Sigmoid colon (tissue), 7 donors: ENCODE results near the gene OMG. TPM values are rescaled to one million over a fixed set of nuclear protein-coding genes. Genes with fewer than 3 reads are reported as not detected.

Source experiments
- DNase-seq: peaks from one replicate; pipeline ENCODE4 v3.0.0-alpha.2; 2019
- H3K27ac ChIP-seq, 4 donors: fragments of 200-600 bp; sonication (generic); one replicate each; pipeline ENCODE4 v1.5.1; 2016 to 2019; ENCODE audit warnings: mild to moderate bottlenecking in 1 of 4
- H3K27me3 ChIP-seq, 3 donors: fragments of 200-600 bp; sonication (generic); one replicate each; pipeline ENCODE4 v1.5.1; 2019; ENCODE audit warnings: mild to moderate bottlenecking in 1 of 3
- H3K36me3 ChIP-seq, 4 donors: fragments of 200-600 bp; sonication (generic); one replicate each; pipeline ENCODE4 v1.5.1; 2016 to 2019
- H3K4me1 ChIP-seq, 4 donors: fragments of 200-600 bp; sonication (generic); one replicate each; pipeline ENCODE4 v1.5.1; 2017 to 2019
- H3K4me3 ChIP-seq, 4 donors: fragments of 200-600 bp; sonication (generic); one replicate each; pipeline ENCODE4 v1.5.1; 2017 to 2019; ENCODE audit warnings: mild to moderate bottlenecking in 2 of 4, moderate library complexity in 1 of 4
- H3K9me3 ChIP-seq, 4 donors: fragments of 200-600 bp in 3 of 4; sonication (generic) in 3 of 4; one replicate each; pipeline versions ENCODE4 v1.5.1 to v1.6.1; 2013 to 2019
- EP300 ChIP-seq, 4 donors: sonication (generic); formaldehyde crosslinking; IDR thresholded peaks; one replicate each; pipeline ENCODE4 v1.6.1; 2017; ENCODE audit warnings: antibody characterized with exemption in 4 of 4
- POLR2A ChIP-seq, 2 donors: fragments of 450-650 bp; IDR thresholded peaks; one replicate each; pipeline ENCODE4 v1.6.1; 2016; ENCODE audit warnings: antibody characterized with exemption in 2 of 2, mild to moderate bottlenecking in 2 of 2, moderate library complexity in 2 of 2
- POLR2AphosphoS5 ChIP-seq, 4 donors: sonication (generic); formaldehyde crosslinking; IDR thresholded peaks; one replicate each; pipeline ENCODE4 v1.6.1; 2017; ENCODE audit warnings: antibody characterized with exemption in 4 of 4
- WGBS, 2 donors: extraction: QIAGEN DNeasy Blood & Tissue Kit; methylation state at CpG; one replicate each; pipeline ENCODE4 v1.1.7; 2013; 5-methylcytosine and 5-hydroxymethylcytosine counted together
- intact Hi-C: fragments of 100-400 bp; cut with DNase I; formaldehyde crosslinking; loops from one replicate; pipeline ENCODE4 v1.15.1; 2023
- polyA plus RNA-seq, 3 donors: library from polyadenylated mRNA; stranded (reverse); fragments of 200-250 nt; gene quantifications; one replicate each; pipeline ENCODE4 v1.2.3, GENCODE V29; 2013
- total RNA-seq, 4 donors: library from RNA; depleted of rRNA; stranded (reverse); fragments of >200 nt; gene quantifications; one replicate each; pipeline ENCODE4 v1.1.0, GENCODE V29; 2016
- TF ChIP-seq, protein P1 (sequence below), 4 experiments: fragments of 450-650 bp in 3 of 4; fragments of 200-600 bp in 1 of 4; IDR thresholded peaks; one replicate each; pipeline ENCODE4 v1.5.1; 2016 to 2019; ENCODE audit warnings: antibody characterized with exemption in 4 of 4, mild to moderate bottlenecking in 3 of 4, moderate library complexity in 2 of 4
- donor health status: healthy with polysubstance abuse.
- donor health status: Bipolar disorder and iron deficiency.
- donor health status: healthy.

OMG gene
- total and polyA plus RNA-seq, 7 donors = 0.64 to 5.4 (median 1.9) TPM; not detected in 3

DNA sequence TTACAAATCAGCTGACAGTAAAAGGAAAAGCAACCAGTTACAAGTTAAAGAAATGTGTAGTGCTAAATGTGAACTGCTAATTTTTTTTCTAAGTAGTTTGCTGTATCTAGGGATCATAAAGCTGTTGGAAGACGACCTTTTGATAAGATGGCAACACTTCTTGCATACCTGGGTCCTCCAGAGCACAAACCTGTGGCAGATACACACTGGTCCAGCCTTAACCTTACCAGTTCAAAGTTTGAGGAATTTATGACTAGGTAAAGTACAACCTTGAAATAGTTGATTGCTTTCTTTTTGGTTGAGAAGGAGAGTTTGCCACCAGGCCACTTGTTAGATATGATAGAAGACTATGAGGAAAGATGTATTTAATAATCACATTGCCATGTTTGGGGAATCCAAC is 35.4 kb downstream of the OMG start:
- no peaks in the 10 kb centered on the region for H3K9me3 ChIP-seq
- H3K27ac ChIP-seq = no peak overlapping the region
- H3K4me3 ChIP-seq = no peak overlapping the region
- H3K36me3 ChIP-seq = peaks cover 0 to 52% (median 9%) of the 10 kb centered on the region in 4 donors
- no peaks in the 10 kb centered on the region for H3K4me1 ChIP-seq
- WGBS, 2 donors = 26 to 62% methylated on average over 1 of the region's 1 CpG
- intact Hi-C loops = no loop called here
- no peak for DNase-seq
- TF ChIP-seq, protein P1, sequence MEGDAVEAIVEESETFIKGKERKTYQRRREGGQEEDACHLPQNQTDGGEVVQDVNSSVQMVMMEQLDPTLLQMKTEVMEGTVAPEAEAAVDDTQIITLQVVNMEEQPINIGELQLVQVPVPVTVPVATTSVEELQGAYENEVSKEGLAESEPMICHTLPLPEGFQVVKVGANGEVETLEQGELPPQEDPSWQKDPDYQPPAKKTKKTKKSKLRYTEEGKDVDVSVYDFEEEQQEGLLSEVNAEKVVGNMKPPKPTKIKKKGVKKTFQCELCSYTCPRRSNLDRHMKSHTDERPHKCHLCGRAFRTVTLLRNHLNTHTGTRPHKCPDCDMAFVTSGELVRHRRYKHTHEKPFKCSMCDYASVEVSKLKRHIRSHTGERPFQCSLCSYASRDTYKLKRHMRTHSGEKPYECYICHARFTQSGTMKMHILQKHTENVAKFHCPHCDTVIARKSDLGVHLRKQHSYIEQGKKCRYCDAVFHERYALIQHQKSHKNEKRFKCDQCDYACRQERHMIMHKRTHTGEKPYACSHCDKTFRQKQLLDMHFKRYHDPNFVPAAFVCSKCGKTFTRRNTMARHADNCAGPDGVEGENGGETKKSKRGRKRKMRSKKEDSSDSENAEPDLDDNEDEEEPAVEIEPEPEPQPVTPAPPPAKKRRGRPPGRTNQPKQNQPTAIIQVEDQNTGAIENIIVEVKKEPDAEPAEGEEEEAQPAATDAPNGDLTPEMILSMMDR (IDR thresholded peaks at IDR 0.05) = no peak
- TF ChIP-seq POLR2A (IDR thresholded peaks at IDR 0.05) (no peak), POLR2AphosphoS5 (IDR thresholded peaks at IDR 0.05) (no peak), EP300 (IDR thresholded peaks at IDR 0.05) (no peak)
- H3K27me3 ChIP-seq = no peaks in the 10 kb centered on the region

DNA sequence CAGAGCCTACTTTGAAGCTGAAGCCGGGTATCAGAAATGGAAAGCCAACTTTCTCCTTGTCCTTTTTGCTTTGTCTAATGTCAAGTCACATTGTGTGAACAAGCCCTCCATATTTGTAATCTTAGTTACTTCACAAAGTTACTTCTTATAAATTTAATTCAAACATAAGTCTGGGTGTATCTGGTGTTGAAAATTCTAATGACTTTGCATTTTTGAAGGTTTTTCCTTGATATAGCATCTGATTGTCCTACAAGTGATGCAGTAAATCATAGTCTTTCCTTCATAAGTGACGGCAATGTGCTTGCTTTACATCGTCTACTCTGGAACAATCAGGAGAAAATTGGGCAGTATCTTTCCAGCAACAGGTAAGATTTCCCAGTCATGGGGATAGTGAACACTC is 36.9 kb downstream of the OMG start:
- Histone ChIP-seq H3K9me3 (no peaks in the 10 kb centered on the region), H3K27ac (no peak overlapping the region), H3K27me3 (no peaks in the 10 kb centered on the region), H3K4me1 (no peaks in the 10 kb centered on the region), H3K36me3 (peaks cover 0 to 40% (median 9%) of the 10 kb centered on the region in 4 donors), H3K4me3 (no peak overlapping the region)
- 96% methylated on average over 3 of the region's 3 CpGs for WGBS, 2 donors
- intact Hi-C loops = no loop called here
- DNase-seq = no peak
- no peak for TF ChIP-seq POLR2AphosphoS5 (IDR thresholded peaks at IDR 0.05)
- TF ChIP-seq, protein P1 (IDR thresholded peaks at IDR 0.05) = no peak
- no peak for TF ChIP-seq POLR2A (IDR thresholded peaks at IDR 0.05)
- no peak for TF ChIP-seq EP300 (IDR thresholded peaks at IDR 0.05)

- peaks cover 0 to 46% (median 7%) of the 10 kb centered on the region in 4 donors for H3K36me3 ChIP-seq
- no peaks in the 10 kb centered on the region for H3K4me1 ChIP-seq
- TF ChIP-seq EP300 (IDR thresholded peaks at IDR 0.05) (no peak), POLR2A (IDR thresholded peaks at IDR 0.05) (no peak), POLR2AphosphoS5 (IDR thresholded peaks at IDR 0.05) (no peak)
- TF ChIP-seq, protein P1 (IDR thresholded peaks at IDR 0.05) = no peak
- DNase-seq = no peak
- intact Hi-C loops = no loop called here
- H3K27me3 ChIP-seq = no peaks in the 10 kb centered on the region
- 87 to 91% methylated on average over 3 of the region's 3 CpGs for WGBS, 2 donors
- no peak overlapping the region for H3K27ac ChIP-seq
- H3K4me3 ChIP-seq = no peak overlapping the region
- no peaks in the 10 kb centered on the region for H3K9me3 ChIP-seq
Observed at GRCh38 chr17:31256936-31257335, 40.1 kb downstream of the OMG start.

DNA sequence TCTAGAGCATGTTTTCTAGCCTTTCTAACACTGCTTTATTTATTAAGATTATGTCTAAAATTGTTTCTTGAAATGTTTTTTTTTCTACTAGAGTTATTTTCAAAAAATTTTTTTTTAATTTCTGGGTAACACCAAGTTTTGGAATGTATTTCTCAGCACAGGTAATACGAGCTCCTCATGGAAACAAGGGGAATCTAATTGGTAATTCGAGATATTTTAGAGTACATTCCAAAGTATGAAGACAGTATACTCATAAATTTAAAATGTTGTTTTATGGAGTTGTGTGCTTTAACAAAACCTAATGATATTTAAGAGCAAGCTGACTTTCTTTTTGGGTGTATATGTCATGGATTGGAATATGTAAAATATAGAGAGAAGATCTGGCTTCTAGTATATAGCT is 42.4 kb downstream of the OMG start:
- no peak overlapping the region for H3K4me3 ChIP-seq
- DNase-seq = no peak
- TF ChIP-seq POLR2AphosphoS5 (IDR thresholded peaks at IDR 0.05) (no peak), EP300 (IDR thresholded peaks at IDR 0.05) (no peak), POLR2A (IDR thresholded peaks at IDR 0.05) (no peak)
- H3K27ac ChIP-seq = no peak overlapping the region
- peaks cover 0 to 32% (median 2%) of the 10 kb centered on the region in 4 donors for H3K36me3 ChIP-seq
- no peaks in the 10 kb centered on the region for H3K27me3 ChIP-seq
- H3K9me3 ChIP-seq = no peaks in the 10 kb centered on the region
- intact Hi-C loops = no loop called here
- no peaks in the 10 kb centered on the region for H3K4me1 ChIP-seq
- 96 to 97% methylated on average over 2 of the region's 2 CpGs for WGBS, 2 donors

DNA sequence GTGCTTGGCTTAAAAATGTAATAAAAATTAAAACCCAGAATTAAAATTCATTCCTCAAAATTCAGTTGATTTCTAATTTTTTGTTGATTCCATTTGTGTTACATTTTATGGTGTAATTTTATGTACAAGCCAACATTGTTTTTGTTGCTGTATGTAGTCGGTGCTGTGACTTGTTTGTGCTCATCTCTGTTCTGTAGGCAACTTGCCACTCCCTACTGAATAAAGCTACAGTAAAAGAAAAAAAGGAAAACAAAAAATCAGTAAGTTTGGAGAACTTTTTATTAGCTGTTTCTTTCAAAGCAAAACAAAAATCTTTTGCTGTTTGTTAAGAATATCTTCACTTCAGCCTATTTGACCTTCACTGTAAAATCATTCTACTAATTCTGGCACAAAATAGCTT is 44.3 kb downstream of the OMG start:
- no peaks in the 10 kb centered on the region for H3K9me3 ChIP-seq
- H3K4me1 ChIP-seq = no peaks in the 10 kb centered on the region
- peaks cover 0 to 31% (median 3%) of the 10 kb centered on the region in 4 donors for H3K36me3 ChIP-seq
- H3K27ac ChIP-seq = no peak overlapping the region
- intact Hi-C loops = no loop called here
- no peak for DNase-seq
- H3K4me3 ChIP-seq = no peak overlapping the region
- H3K27me3 ChIP-seq = no peaks in the 10 kb centered on the region
- WGBS, 2 donors = 71 to 84% methylated on average over 1 of the region's 1 CpG
- TF ChIP-seq, protein P1 (IDR thresholded peaks at IDR 0.05) = no peak
- TF ChIP-seq POLR2A (IDR thresholded peaks at IDR 0.05) = no peak
- TF ChIP-seq POLR2AphosphoS5 (IDR thresholded peaks at IDR 0.05) = no peak
- no peak for TF ChIP-seq EP300 (IDR thresholded peaks at IDR 0.05)
